ENCODE results near the gene CACNA2D3.

DNA sequence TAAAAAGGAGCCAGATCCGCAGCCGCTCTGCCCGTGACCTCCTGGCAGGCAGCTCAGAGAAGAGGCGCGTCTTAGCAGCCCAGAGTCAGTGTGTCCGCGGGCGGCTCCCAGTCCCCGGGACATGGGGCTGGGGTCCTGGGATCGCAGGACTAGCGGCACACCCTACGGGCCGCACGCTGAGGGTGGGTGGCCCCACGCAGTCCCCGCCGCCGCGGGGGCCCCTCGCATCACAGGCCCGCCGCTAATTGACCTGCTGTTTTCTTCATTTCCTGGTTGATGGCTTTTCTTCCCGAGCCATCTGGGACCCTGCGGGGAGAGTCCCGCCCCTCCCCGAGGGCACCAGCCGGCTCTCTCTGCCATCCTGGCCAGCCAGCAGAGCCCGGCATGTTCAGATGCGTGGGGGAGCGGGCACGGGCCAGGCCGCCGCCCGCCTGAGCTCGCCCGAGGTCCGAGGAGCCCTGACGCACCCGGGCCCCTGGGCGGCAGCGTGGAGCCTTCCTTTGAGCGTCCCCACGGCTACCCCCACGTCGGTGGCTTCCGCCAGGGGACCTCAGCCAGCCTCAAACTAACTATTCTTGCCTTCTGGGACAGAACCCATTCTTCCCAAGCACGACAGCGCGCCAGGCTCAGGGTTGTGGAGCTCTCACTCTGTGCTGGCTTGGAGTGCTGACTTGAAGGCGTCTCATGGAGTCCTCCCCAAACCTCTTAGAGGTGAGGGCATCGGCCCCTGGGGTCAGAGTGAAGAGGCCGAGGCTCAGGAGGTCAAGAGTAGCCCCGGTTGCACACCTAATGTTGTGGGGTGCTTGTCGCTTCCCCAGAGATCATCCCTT is 34.6 kb upstream of the CACNA2D3 start:
- TF ChIP-seq, protein P1, sequence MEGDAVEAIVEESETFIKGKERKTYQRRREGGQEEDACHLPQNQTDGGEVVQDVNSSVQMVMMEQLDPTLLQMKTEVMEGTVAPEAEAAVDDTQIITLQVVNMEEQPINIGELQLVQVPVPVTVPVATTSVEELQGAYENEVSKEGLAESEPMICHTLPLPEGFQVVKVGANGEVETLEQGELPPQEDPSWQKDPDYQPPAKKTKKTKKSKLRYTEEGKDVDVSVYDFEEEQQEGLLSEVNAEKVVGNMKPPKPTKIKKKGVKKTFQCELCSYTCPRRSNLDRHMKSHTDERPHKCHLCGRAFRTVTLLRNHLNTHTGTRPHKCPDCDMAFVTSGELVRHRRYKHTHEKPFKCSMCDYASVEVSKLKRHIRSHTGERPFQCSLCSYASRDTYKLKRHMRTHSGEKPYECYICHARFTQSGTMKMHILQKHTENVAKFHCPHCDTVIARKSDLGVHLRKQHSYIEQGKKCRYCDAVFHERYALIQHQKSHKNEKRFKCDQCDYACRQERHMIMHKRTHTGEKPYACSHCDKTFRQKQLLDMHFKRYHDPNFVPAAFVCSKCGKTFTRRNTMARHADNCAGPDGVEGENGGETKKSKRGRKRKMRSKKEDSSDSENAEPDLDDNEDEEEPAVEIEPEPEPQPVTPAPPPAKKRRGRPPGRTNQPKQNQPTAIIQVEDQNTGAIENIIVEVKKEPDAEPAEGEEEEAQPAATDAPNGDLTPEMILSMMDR (IDR thresholded peaks at IDR 0.05) = no peak
- TF ChIP-seq POLR2A (IDR thresholded peaks at IDR 0.05) = no peak
